Prostate gland (tissue), 2 donors: ENCODE data around the gene CFAP157. TPM values are rescaled to one million over a fixed set of nuclear protein-coding genes. Genes with fewer than 3 reads are reported as not detected.

Experiments used
- DNase-seq: peaks from one replicate; pipeline ENCODE4 v3.0.0-alpha.2; 2019; ENCODE audit warnings: low spot score
- H3K27ac ChIP-seq, 2 donors: fragments of 200-600 bp; sonication (generic); 2 replicates each; pipeline ENCODE4 v1.5.1; 2017 to 2019
- H3K27me3 ChIP-seq: fragments of 200-600 bp; sonication (generic); replicated peaks from 2 replicates; pipeline ENCODE4 v1.5.1; 2019; ENCODE audit not compliant: insufficient read depth
- H3K36me3 ChIP-seq, 2 donors: fragments of 200-600 bp; sonication (generic); 1 replicate in 1 of 2; 2 replicates in 1 of 2; pipeline versions ENCODE4 v1.5.1 to v1.8.1; 2017 to 2019
- H3K4me1 ChIP-seq: fragments of 200-600 bp; sonication (generic); replicated peaks from 2 replicates; pipeline ENCODE4 v1.5.1; 2019
- H3K4me3 ChIP-seq, 2 donors: fragments of 200-600 bp; sonication (generic); 2 replicates each; pipeline ENCODE4 v1.5.1; 2017 to 2019
- H3K9me3 ChIP-seq: fragments of 200-600 bp; sonication (generic); 2 replicates; pipeline ENCODE4 v1.5.1; 2017
- POLR2A ChIP-seq: fragments of 450-650 bp; IDR thresholded peaks from one replicate; pipeline ENCODE4 v1.6.1; 2016; ENCODE audit warnings: antibody characterized with exemption, mild to moderate bottlenecking
- POLR2AphosphoS5 ChIP-seq: sonication (generic); formaldehyde crosslinking; IDR thresholded peaks from one replicate; pipeline ENCODE4 v1.6.1; 2017; ENCODE audit warnings: antibody characterized with exemption
- WGBS: methylation state at CpG from one replicate; pipeline ENCODE4 v1.1.5; 2018; 5-methylcytosine and 5-hydroxymethylcytosine counted together
- intact Hi-C: fragments of 100-400 bp; cut with DNase I; formaldehyde crosslinking; loops from one replicate; pipeline ENCODE4 v1.14.2; 2022
- total RNA-seq, 2 donors: library from RNA; depleted of rRNA; stranded (reverse); fragments of >200 nt; gene quantifications; one replicate each; pipeline ENCODE4 v1.1.0, GENCODE V29; 2016
- TF ChIP-seq, protein P1 (sequence below), 4 experiments: fragments of 200-600 bp in 2 of 4; fragments of 450-650 bp in 2 of 4; sonication (generic) in 2 of 4; IDR thresholded peaks; 1 replicate in 3 of 4; 2 replicates in 1 of 4; pipeline ENCODE4 v1.5.1; 2016 to 2019; ENCODE audit warnings: antibody characterized with exemption in 4 of 4, mild to moderate bottlenecking in 2 of 4, moderate library complexity in 2 of 4

The CFAP157 gene
- total RNA-seq, 2 donors from 2014 or later, result 2.8 TPM; not detected in 1

DNA sequence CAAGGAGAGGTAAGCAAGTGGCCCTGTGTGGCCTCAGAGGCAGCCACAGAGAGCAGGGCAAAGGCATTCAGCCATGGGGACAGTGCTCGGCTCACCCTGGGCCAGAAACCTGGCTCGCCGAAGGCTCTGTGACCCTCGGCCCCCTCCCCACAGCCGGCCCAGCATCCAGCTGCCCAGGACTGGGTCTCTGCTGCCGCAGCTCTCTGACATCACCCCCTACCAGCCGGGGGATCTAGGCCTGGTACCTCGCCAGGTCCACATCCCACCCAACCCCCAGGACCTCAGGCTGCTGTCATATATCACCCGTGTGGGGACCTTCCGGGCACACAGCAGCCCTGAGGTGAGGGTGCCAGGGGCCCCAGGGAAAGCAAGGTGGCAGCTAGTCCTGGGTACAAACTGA is 6.1 kb downstream of the CFAP157 start:
- H3K27ac ChIP-seq, result no peak overlapping the region
- no peaks in the 10 kb centered on the region for H3K4me1 ChIP-seq
- 96% methylated on average over 4 of the region's 10 CpGs for WGBS
- H3K36me3 ChIP-seq, result no peaks in the 10 kb centered on the region
- H3K4me3 ChIP-seq, result no peak overlapping the region
- TF ChIP-seq POLR2A (no peak), POLR2AphosphoS5 (no peak)
- TF ChIP-seq, protein P1, sequence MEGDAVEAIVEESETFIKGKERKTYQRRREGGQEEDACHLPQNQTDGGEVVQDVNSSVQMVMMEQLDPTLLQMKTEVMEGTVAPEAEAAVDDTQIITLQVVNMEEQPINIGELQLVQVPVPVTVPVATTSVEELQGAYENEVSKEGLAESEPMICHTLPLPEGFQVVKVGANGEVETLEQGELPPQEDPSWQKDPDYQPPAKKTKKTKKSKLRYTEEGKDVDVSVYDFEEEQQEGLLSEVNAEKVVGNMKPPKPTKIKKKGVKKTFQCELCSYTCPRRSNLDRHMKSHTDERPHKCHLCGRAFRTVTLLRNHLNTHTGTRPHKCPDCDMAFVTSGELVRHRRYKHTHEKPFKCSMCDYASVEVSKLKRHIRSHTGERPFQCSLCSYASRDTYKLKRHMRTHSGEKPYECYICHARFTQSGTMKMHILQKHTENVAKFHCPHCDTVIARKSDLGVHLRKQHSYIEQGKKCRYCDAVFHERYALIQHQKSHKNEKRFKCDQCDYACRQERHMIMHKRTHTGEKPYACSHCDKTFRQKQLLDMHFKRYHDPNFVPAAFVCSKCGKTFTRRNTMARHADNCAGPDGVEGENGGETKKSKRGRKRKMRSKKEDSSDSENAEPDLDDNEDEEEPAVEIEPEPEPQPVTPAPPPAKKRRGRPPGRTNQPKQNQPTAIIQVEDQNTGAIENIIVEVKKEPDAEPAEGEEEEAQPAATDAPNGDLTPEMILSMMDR (IDR thresholded peaks at IDR 0.05), result no peak
- DNase-seq, result no peak
- H3K27me3 ChIP-seq, result no peaks in the 10 kb centered on the region
- intact Hi-C loops, result no loop called here
- H3K9me3 ChIP-seq, result no peaks in the 10 kb centered on the region

DNA sequence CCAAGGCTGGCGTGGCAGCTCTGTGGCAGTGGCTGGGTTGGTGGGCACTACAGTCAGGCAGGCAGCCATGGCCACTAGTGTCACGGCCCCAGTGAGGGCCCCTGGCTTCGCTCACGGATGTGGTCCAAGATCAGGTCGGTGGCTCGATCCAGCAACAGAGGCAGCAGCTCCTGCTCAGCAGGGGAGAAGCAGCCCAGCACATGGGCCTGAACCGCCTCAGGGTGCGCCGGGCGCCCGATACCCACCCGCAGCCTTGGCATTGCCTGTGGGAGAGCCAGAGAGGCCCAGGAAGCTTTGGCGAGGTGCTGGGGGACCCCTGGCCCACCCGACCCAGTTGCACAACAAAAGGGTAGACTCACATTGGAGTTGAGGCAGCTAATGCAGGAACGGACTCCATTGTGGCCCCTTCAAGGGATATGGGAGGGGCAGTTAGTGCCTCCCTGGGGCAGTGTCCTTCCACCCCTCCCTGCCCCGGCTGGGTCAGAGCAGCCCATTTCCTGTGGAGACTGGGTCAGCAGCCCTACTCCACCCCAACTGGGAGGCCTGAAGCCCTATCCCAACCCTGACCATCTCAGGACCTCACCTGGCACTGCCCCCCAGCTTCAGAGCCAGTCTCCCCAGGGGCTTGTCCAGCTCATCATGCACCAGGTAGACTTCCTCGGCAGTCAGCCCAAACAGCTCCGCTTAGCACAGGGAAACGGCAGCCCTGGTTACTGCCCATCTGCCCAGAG is 7.4 kb downstream of the CFAP157 start:
- no peaks in the 10 kb centered on the region for H3K36me3 ChIP-seq
- H3K9me3 ChIP-seq, result no peaks in the 10 kb centered on the region
- DNase-seq, result no peak
- no peak overlapping the region for H3K27ac ChIP-seq
- intact Hi-C loops, result no loop called here
- peak overlapping the region in 1 of 2 donors; percentile 65 for H3K4me3 ChIP-seq
- 74% methylated on average over 19 of the region's 19 CpGs for WGBS
- no peaks in the 10 kb centered on the region for H3K4me1 ChIP-seq
- TF ChIP-seq POLR2AphosphoS5, result no peak
- TF ChIP-seq, protein P1 (IDR thresholded peaks at IDR 0.05), result no peak
- no peaks in the 10 kb centered on the region for H3K27me3 ChIP-seq

DNA sequence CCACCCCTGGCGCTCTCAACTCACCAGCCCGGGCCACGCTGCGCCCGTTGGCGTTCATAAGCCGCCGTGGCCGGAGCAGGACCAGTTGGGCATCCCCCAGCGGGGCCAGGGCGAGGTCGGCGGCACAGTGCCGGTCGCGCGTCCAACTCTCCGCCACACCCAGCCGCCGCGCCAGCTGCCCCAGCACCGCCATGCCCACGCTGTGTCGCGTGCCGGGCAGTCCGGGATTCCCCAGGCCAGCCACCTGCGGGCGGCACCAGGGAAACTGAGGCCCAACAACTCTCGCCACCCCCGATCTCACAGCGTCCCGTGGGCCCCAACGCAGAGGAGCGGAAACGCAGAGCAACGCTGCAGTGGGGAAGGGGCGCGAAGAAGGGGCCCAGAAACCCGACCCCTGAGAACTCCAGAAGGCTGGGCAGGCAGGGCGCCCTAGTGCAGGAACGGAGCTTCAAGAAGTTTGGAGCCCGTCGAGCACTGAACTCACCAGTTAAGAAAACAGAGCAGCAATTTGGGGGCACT is 8.2 kb downstream of the CFAP157 start:
- Histone ChIP-seq H3K27me3 (no peaks in the 10 kb centered on the region), H3K4me3 (peak overlapping the region; percentile 64 to 65), H3K9me3 (no peaks in the 10 kb centered on the region), H3K4me1 (no peaks in the 10 kb centered on the region), H3K36me3 (no peaks in the 10 kb centered on the region), H3K27ac (peak overlapping the region; percentile 79 to 86)
- intact Hi-C loops, result loop anchor here (5.0 kb wide), 1 partner anchor 103 kb away; the partner anchor contains the start of gene STXBP1
- DNase-seq, result no peak
- no peak for TF ChIP-seq POLR2AphosphoS5
- TF ChIP-seq POLR2A, result no peak
- TF ChIP-seq, protein P1 (IDR thresholded peaks at IDR 0.05), result no peak
- under 1% methylated on average over 22 of the region's 44 CpGs for WGBS

DNA sequence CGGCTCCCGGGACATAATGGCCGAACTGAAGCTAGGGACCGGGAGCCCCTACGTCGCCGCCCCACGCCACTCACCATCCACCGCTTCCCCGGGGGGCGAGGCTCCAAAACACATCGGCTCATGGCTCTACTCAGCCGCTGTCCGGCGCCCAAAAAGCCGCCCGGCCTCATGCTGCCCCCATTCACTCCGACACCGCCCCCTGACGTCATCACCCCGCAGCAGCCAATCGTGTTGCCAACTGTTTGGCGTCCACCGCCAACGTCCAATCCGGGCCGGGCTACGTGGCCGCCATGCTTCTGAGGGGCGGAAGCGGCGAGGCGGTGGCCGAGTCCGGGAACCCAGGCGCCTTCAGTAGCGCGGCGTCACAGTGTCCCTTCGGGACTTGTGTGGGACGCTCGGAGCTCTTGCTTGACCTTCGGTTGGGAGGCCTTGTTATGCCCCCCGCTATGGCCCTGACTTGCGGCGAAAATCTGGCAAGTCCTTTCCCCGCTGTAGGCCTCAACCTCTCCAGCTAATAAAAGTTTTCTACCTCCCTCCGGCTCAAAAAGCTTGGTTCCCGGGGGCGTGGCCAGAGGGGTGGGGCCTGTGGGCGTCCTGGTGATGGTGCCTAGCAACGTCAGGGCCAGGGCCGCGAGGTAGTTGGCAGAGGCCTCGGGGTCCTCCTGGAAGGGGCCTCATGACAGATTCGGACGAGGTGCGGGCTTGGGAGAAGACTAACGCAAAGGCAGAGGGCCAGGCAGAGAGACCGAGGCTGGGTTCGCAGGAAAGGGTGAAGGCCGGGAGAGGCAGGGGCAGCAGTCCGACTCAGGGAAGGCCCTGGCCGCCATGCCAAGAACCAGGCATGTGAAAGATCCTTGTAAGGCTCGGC is 8.9 kb downstream of the CFAP157 start, which contains the start of the genes PTRH1 and TTC16:
Gene PTRH1 (minus strand): TSS at position 194 of the 868 bp plus-strand sequence. CDS start 24 bp downstream, at position 170.
Gene TTC16 (plus strand): TSS at position 610 of the 868 bp plus-strand sequence. CDS start 67 bp downstream, at position 677.
- Histone ChIP-seq H3K36me3 (no peaks in the 10 kb centered on the region), H3K4me1 (no peaks in the 10 kb centered on the region), H3K27ac (peak within 1 kb of the TSS; percentile 79 to 86), H3K4me3 (peak within 1 kb of the TSS; percentile 64 to 65), H3K9me3 (no peaks in the 10 kb centered on the region), H3K27me3 (no peaks in the 10 kb centered on the region)
- DNase-seq, result peak; percentile 97
- intact Hi-C loops, result loop anchor here (5.0 kb wide), 1 partner anchor 103 kb away; the partner anchor contains the start of gene STXBP1
- 3% methylated on average over 64 of the region's 65 CpGs for WGBS
- TF ChIP-seq POLR2AphosphoS5, result peak; percentile 94
- TF ChIP-seq, protein P1 (IDR thresholded peaks at IDR 0.05), result peak in 2 of 4 experiments; percentile 1 to 31
- peak; percentile 50 for TF ChIP-seq POLR2A
